DND-41 (cell line): ENCODE measurements around the gene CPXM1.

Experiments
- ATAC-seq: fragments of 200-7000 bp; cut with Tn5 transposase; 3 replicates; pipeline ENCODE4 v1.9.1; 2021; ENCODE audit warnings: low read depth; ENCODE audit not compliant: insufficient read depth
- DNase-seq: peaks from one replicate; pipeline ENCODE4 v3.0.0-alpha.2; 2020
- H2AFZ ChIP-seq: 2 replicates; pipeline ENCODE4 v1.6.0; 2012; ENCODE audit warnings: low read depth, low read length
- H3K27ac ChIP-seq: 2 replicates; pipeline ENCODE4 v1.5.1; 2012; ENCODE audit warnings: low read length, inconsistent platforms
- H3K27me3 ChIP-seq: fragments of 200-600 bp; sonication (generic); 2 replicates; pipeline ENCODE4 v1.6.0; 2012; ENCODE audit warnings: low read length, mild to moderate bottlenecking, inconsistent platforms; ENCODE audit not compliant: insufficient read depth, poor library complexity
- H3K36me3 ChIP-seq: 2 replicates; pipeline ENCODE4 v1.5.1; 2012; ENCODE audit warnings: low read length, inconsistent platforms; ENCODE audit not compliant: insufficient read depth
- H3K4me1 ChIP-seq: 2 replicates; pipeline ENCODE4 v1.5.1; 2012; ENCODE audit warnings: mild to moderate bottlenecking, low read length; ENCODE audit not compliant: insufficient read depth
- H3K4me2 ChIP-seq: 2 replicates; pipeline ENCODE4 v1.6.0; 2012; ENCODE audit warnings: mild to moderate bottlenecking, moderate library complexity, low read length, inconsistent platforms; ENCODE audit not compliant: insufficient read depth
- H3K4me3 ChIP-seq, 2 experiments: fragments of 200-600 bp in 1 of 2; shearing (Covaris generic) in 1 of 2; 2 replicates each; pipeline ENCODE4 v1.5.1; 2012 to 2016; ENCODE audit warnings: inconsistent platforms in 2 of 2, low read length in 2 of 2, mild to moderate bottlenecking in 2 of 2, low read depth in 1 of 2, moderate library complexity in 1 of 2
- H3K79me2 ChIP-seq: 2 replicates; pipeline ENCODE4 v1.6.0; 2012; ENCODE audit warnings: low read length, inconsistent platforms; ENCODE audit not compliant: insufficient read depth
- H3K9ac ChIP-seq: 2 replicates; pipeline ENCODE4 v1.6.0; 2012; ENCODE audit warnings: low read depth, mild to moderate bottlenecking, inconsistent platforms, low read length, moderate library complexity
- H3K9me3 ChIP-seq: 2 replicates; pipeline ENCODE4 v1.5.1; 2012; ENCODE audit warnings: low read length, moderate library complexity, mild to moderate bottlenecking, inconsistent platforms; ENCODE audit not compliant: insufficient read depth, severe bottlenecking
- H4K20me1 ChIP-seq: 2 replicates; pipeline ENCODE4 v1.6.0; 2012; ENCODE audit warnings: low read length; ENCODE audit not compliant: insufficient read depth
- CTCF ChIP-seq: IDR thresholded peaks from 2 replicates; pipeline ENCODE4 v1.5.1; 2012; ENCODE audit warnings: borderline replicate concordance, low read length, moderate library complexity, mild to moderate bottlenecking; ENCODE audit not compliant: poor library complexity, severe bottlenecking; ENCODE audit errors: extremely low read depth
- EZH2 ChIP-seq: IDR thresholded peaks from 3 replicates; pipeline ENCODE4 v1.6.1; 2012; ENCODE audit warnings: borderline replicate concordance, low read depth, mild to moderate bottlenecking, moderate library complexity, low read length, inconsistent platforms; ENCODE audit not compliant: severe bottlenecking

Gene CPXM1

GRCh38 chr20:2829376-2829775, 28.9 kb upstream of the CPXM1 start:
- TF ChIP-seq CTCF = no peak
- TF ChIP-seq EZH2 = no peak
- Histone ChIP-seq H3K4me3 (no peak overlapping the region), H3K9me3 (no peaks in the 10 kb centered on the region), H3K9ac (no peak overlapping the region), H3K27ac (no peak overlapping the region), H3K4me2 (no peak overlapping the region), H3K79me2 (no peaks in the 10 kb centered on the region), H4K20me1 (peaks cover 4% of the 10 kb centered on the region; the same call in 1 of the 2 replicates), H3K27me3 (peaks cover 24% of the 10 kb centered on the region), H3K4me1 (peaks cover 18% of the 10 kb centered on the region), H3K36me3 (no peaks in the 10 kb centered on the region), H2AFZ (no peak overlapping the region)
- DNase-seq (peak; percentile 1), ATAC-seq (no peak)

GRCh38 chr20:2826655-2827054, 26.2 kb upstream of the CPXM1 start:
- no peak overlapping the region for H3K27ac ChIP-seq
- no peaks in the 10 kb centered on the region for H3K9me3 ChIP-seq
- H2AFZ ChIP-seq = no peak overlapping the region
- H3K9ac ChIP-seq = no peak overlapping the region
- peaks cover 25% of the 10 kb centered on the region for H3K4me1 ChIP-seq
- TF ChIP-seq EZH2 = no peak
- no peak for DNase-seq
- no peaks in the 10 kb centered on the region for H3K79me2 ChIP-seq
- peaks cover 6% of the 10 kb centered on the region for H4K20me1 ChIP-seq
- no peak overlapping the region for H3K4me2 ChIP-seq
- H3K4me3 ChIP-seq = no peak overlapping the region
- ATAC-seq = no peak
- peaks cover 13% of the 10 kb centered on the region for H3K27me3 ChIP-seq
- no peaks in the 10 kb centered on the region for H3K36me3 ChIP-seq

GRCh38 chr20:2825761-2826160, 25.3 kb upstream of the CPXM1 start:
- Histone ChIP-seq H3K79me2 (no peaks in the 10 kb centered on the region), H3K4me3 (no peak overlapping the region), H3K4me1 (peaks cover 34% of the 10 kb centered on the region), H3K9ac (no peak overlapping the region), H2AFZ (no peak overlapping the region), H3K4me2 (peak overlapping the region; percentile 8; the same call in 1 of the 2 replicates), H4K20me1 (peaks cover 14% of the 10 kb centered on the region), H3K36me3 (no peaks in the 10 kb centered on the region), H3K9me3 (no peaks in the 10 kb centered on the region), H3K27me3 (peaks cover 13% of the 10 kb centered on the region), H3K27ac (no peak overlapping the region)
- ATAC-seq = peak; percentile 67
- peak; percentile 39 for DNase-seq
- TF ChIP-seq CTCF = no peak
- no peak for TF ChIP-seq EZH2

GRCh38 chr20:2822073-2822472, 21.6 kb upstream of the CPXM1 start:
- no peaks in the 10 kb centered on the region for H3K9me3 ChIP-seq
- H3K79me2 ChIP-seq = no peaks in the 10 kb centered on the region
- peak; percentile 95 for ATAC-seq
- H4K20me1 ChIP-seq = peaks cover 42% of the 10 kb centered on the region
- peaks cover 28% of the 10 kb centered on the region for H3K27me3 ChIP-seq
- H3K27ac ChIP-seq = no peak overlapping the region
- TF ChIP-seq CTCF (no peak), EZH2 (no peak)
- H3K4me3 ChIP-seq = no peak overlapping the region
- peak; percentile 92 for DNase-seq
- H2AFZ ChIP-seq = no peak overlapping the region
- H3K9ac ChIP-seq = no peak overlapping the region
- H3K36me3 ChIP-seq = no peaks in the 10 kb centered on the region
- H3K4me1 ChIP-seq = peaks cover 35% of the 10 kb centered on the region
- H3K4me2 ChIP-seq = peak overlapping the region; percentile 53; the same call in 1 of the 2 replicates
